AG04450 (cell line): ENCODE data around the gene NABP2. TPM values are rescaled to one million over a fixed set of nuclear protein-coding genes. Genes with fewer than 3 reads are reported as not detected.
A peak's percentile ranks its signal among the peaks of the same experiment; 100 is the strongest.

ENCODE experiments used
- CTCF ChIA-PET: fragments of 300-600, 350-600 bp; formaldehyde crosslinking; extraction: SDS; loops from one replicate; lab custom pipeline; 2022; ENCODE audit warnings: antibody characterized with exemption, inconsistent platforms; lab: Charles Lee
- POLR2A ChIA-PET: fragments of 350-600 bp; formaldehyde crosslinking; extraction: SDS; loops from one replicate; lab custom pipeline; 2021; ENCODE audit warnings: antibody characterized with exemption, inconsistent platforms; lab: Yijun Ruan, JAX
- DNase-seq: peaks from one replicate; pipeline ENCODE4 v3.0.0-alpha.2; 2011; ENCODE audit warnings: low read depth, low spot score
- H3K27ac ChIP-seq: one replicate; pipeline ENCODE4 v1.5.1; 2012; ENCODE audit warnings: low read depth, low read length, control low read depth
- H3K27me3 ChIP-seq: one replicate; pipeline ENCODE4 v1.6.0; 2012; ENCODE audit warnings: low read length; ENCODE audit not compliant: control insufficient read depth, insufficient read depth
- H3K4me3 ChIP-seq: 2 replicates; pipeline ENCODE4 v1.5.1; 2011; ENCODE audit warnings: mild to moderate bottlenecking, low read depth, low read length, control low read depth
- H3K9me3 ChIP-seq: 2 replicates; pipeline ENCODE4 v1.5.1; 2012; ENCODE audit warnings: low read length; ENCODE audit not compliant: control insufficient read depth, insufficient read depth
- CTCF ChIP-seq: IDR thresholded peaks from 2 replicates; pipeline ENCODE4 v1.5.1; 2011; ENCODE audit warnings: low read depth, low read length, control low read depth, inconsistent platforms
- polyA plus RNA-seq: library from polyadenylated mRNA; depleted of rRNA; stranded (reverse); fragments of >200 nt; gene quantifications from 2 replicates; pipeline ENCODE4 v1.2.3, GENCODE V29; 2011

NABP2 gene
- polyA plus RNA-seq, 1 experiment: 52.5 TPM

- H3K4me3 ChIP-seq: peak within 1 kb of the TSS; percentile 77
- POLR2A ChIA-PET: interaction anchor here (0.8 to 1.8 kb wide), 5 partner anchors 9 to 265 kb away, joined by 3 to 14 read pairs (median 4); partner anchors contain the start of genes COQ10A, RNF41 and TIMELESS
- no peaks in the 10 kb centered on the region for H3K27me3 ChIP-seq
- CTCF ChIA-PET: interaction anchor here (0.5 to 4.0 kb wide), 15 partner anchors 9 to 377 kb away, joined by 3 to 23 read pairs (median 3); partner anchors contain the start of genes COQ10A, ESYT1, RNF41 and SMARCC2
- H3K9me3 ChIP-seq: no peaks in the 10 kb centered on the region; the same call in 1 of the 2 replicates
- peak; percentile 43 for DNase-seq
- peak; percentile 44 for TF ChIP-seq CTCF
- peak within 1 kb of the TSS; percentile 73 for H3K27ac ChIP-seq
Measured at GRCh38 chr12:56258068-56258819, 34.1 kb downstream of the NABP2 start, which contains the start of gene ANKRD52. ANKRD52 (minus strand) TSS chr12:56258384; CDS start chr12:56258269, 115 bp downstream.

- Histone ChIP-seq H3K27me3 (no peaks in the 10 kb centered on the region), H3K27ac (peak overlapping the region; percentile 73), H3K9me3 (no peaks in the 10 kb centered on the region; the same call in 1 of the 2 replicates), H3K4me3 (peak overlapping the region; percentile 77)
- ChIA-PET POLR2A (interaction anchor here (1.1 to 1.8 kb wide), 4 partner anchors 8 to 191 kb away, joined by 3 to 14 read pairs (median 4); partner anchors contain the start of genes COQ10A, RNF41 and TIMELESS), CTCF (interaction anchor here (0.7 to 4.0 kb wide), 8 partner anchors 8 to 377 kb away, joined by 3 to 23 read pairs (median 4); partner anchors contain the start of genes COQ10A, ESYT1 and RNF41)
- DNase-seq: no peak
- TF ChIP-seq CTCF: no peak
Measured at GRCh38 chr12:56258820-56259183, 34.7 kb downstream of the NABP2 start.

GRCh38 chr12:56260380-56260779, 36.2 kb downstream of the NABP2 start:
- Histone ChIP-seq H3K4me3 (no peak overlapping the region), H3K9me3 (no peaks in the 10 kb centered on the region; the same call in 1 of the 2 replicates), H3K27ac (no peak overlapping the region), H3K27me3 (no peaks in the 10 kb centered on the region)
- ChIA-PET POLR2A (no interaction called here), CTCF (no interaction called here)
- TF ChIP-seq CTCF: no peak
- no peak for DNase-seq

- TF ChIP-seq CTCF: no peak
- no peaks in the 10 kb centered on the region; the same call in 1 of the 2 replicates for H3K9me3 ChIP-seq
- no peak overlapping the region for H3K27ac ChIP-seq
- no peaks in the 10 kb centered on the region for H3K27me3 ChIP-seq
- POLR2A ChIA-PET: no interaction called here
- H3K4me3 ChIP-seq: no peak overlapping the region
- DNase-seq: no peak
- CTCF ChIA-PET: no interaction called here
Measured at GRCh38 chr12:56260921-56261320, 36.8 kb downstream of the NABP2 start.
